GM23338 (cell line): Measurements from ENCODE around the gene IGF1R. TPM values are rescaled to one million over a fixed set of nuclear protein-coding genes. Genes with fewer than 3 reads are reported as not detected.

Source experiments
- ATAC-seq: fragments of 200-7000 bp; cut with Tn5 transposase; 3 replicates; pipeline ENCODE4 v1.9.1; 2020
- DNase-seq: peaks from one replicate; pipeline ENCODE4 v3.0.0-alpha.2; 2015; ENCODE audit warnings: low spot score
- H2AFZ ChIP-seq: fragments of 200-600 bp; sonication (generic); 2 replicates; pipeline ENCODE4 v1.8.0; 2016; ENCODE audit warnings: antibody characterized with exemption, mild to moderate bottlenecking, moderate library complexity
- H3F3A ChIP-seq: fragments of 200-600 bp; sonication (generic); replicated peaks from 2 replicates; pipeline ENCODE4 v1.8.0; 2017; ENCODE audit warnings: antibody characterized with exemption, mixed run types, low read depth
- H3K27ac ChIP-seq: fragments of 200-600 bp; sonication (generic); 2 replicates; pipeline ENCODE4 v1.6.1; 2016; ENCODE audit warnings: low read depth
- H3K27me3 ChIP-seq: fragments of 200-600 bp; sonication (generic); 2 replicates; pipeline ENCODE4 v1.8.0; 2016; ENCODE audit warnings: mild to moderate bottlenecking, mixed run types, moderate library complexity; ENCODE audit not compliant: insufficient read depth
- H3K36me3 ChIP-seq: fragments of 200-600 bp; sonication (generic); 2 replicates; pipeline ENCODE4 v1.8.0; 2016; ENCODE audit warnings: mild to moderate bottlenecking; ENCODE audit not compliant: insufficient read depth
- H3K4me1 ChIP-seq: fragments of 200-600 bp; sonication (generic); 2 replicates; pipeline ENCODE4 v1.8.0; 2016; ENCODE audit warnings: mild to moderate bottlenecking, moderate library complexity; ENCODE audit not compliant: insufficient read depth
- H3K4me2 ChIP-seq: fragments of 200-600 bp; sonication (generic); 2 replicates; pipeline ENCODE4 v1.7.1; 2017; ENCODE audit warnings: mixed run types
- H3K4me3 ChIP-seq: fragments of 200-600 bp; sonication (generic); 2 replicates; pipeline ENCODE4 v1.6.1; 2016; ENCODE audit warnings: mixed run types
- H3K79me2 ChIP-seq: fragments of 200-600 bp; sonication (generic); replicated peaks from 2 replicates; pipeline ENCODE4 v1.8.0; 2017; ENCODE audit warnings: mild to moderate bottlenecking; ENCODE audit not compliant: insufficient read depth
- H3K9me2 ChIP-seq: fragments of 200-600 bp; sonication (generic); 2 replicates; pipeline ENCODE4 v1.8.0; 2017; ENCODE audit not compliant: insufficient read depth
- H4K20me1 ChIP-seq: fragments of 200-600 bp; sonication (generic); replicated peaks from 2 replicates; pipeline ENCODE4 v1.8.0; 2017; ENCODE audit warnings: mild to moderate bottlenecking; ENCODE audit not compliant: insufficient read depth
- H3K27ac Mint-ChIP-seq: 2 replicates; pipeline ENCODE4 v1.8.0; 2020; ENCODE audit warnings: inconsistent platforms, mild to moderate bottlenecking, moderate library complexity, mixed read lengths
- H3K27me3 Mint-ChIP-seq: 3 replicates; pipeline ENCODE4 v1.8.0; 2022; ENCODE audit warnings: low read depth, mild to moderate bottlenecking, moderate library complexity, mixed read lengths, inconsistent platforms; ENCODE audit not compliant: insufficient read depth, poor library complexity
- H3K36me3 Mint-ChIP-seq: 3 replicates; pipeline ENCODE4 v1.8.0; 2021; ENCODE audit warnings: low read depth, mild to moderate bottlenecking, inconsistent platforms, moderate library complexity, mixed read lengths
- H3K4me1 Mint-ChIP-seq: 3 replicates; pipeline ENCODE4 v1.8.0; 2020; ENCODE audit warnings: mild to moderate bottlenecking, inconsistent platforms, mixed read lengths
- H3K4me3 Mint-ChIP-seq: 3 replicates; pipeline ENCODE4 v1.8.0; 2021; ENCODE audit warnings: moderate library complexity, mild to moderate bottlenecking, inconsistent platforms, mixed read lengths
- H3K9me3 Mint-ChIP-seq: 3 replicates; pipeline ENCODE4 v1.8.0; 2020; ENCODE audit warnings: moderate library complexity, mild to moderate bottlenecking, inconsistent platforms, mixed read lengths
- CREB1 ChIP-seq: fragments of 250-450 bp; sonication (Bioruptor Pico); IDR thresholded peaks from 2 replicates; pipeline ENCODE4 v1.5.0; 2020; ENCODE audit warnings: low read depth, mild to moderate bottlenecking, moderate library complexity
- EZH2 ChIP-seq: fragments of 200-600 bp; sonication (generic); IDR thresholded peaks from one replicate; pipeline ENCODE4 v1.8.0; 2017; ENCODE audit warnings: antibody characterized with exemption, mild to moderate bottlenecking, low read depth; ENCODE audit not compliant: unreplicated experiment
- EZH2phosphoT487 ChIP-seq: fragments of 200-600 bp; sonication (generic); IDR thresholded peaks from one replicate; pipeline ENCODE4 v1.8.1; 2018; ENCODE audit warnings: antibody characterized with exemption; ENCODE audit not compliant: unreplicated experiment
- JUNB ChIP-seq: IDR thresholded peaks from one replicate; pipeline ENCODE4 v1.6.1; 2016; ENCODE audit warnings: antibody characterized with exemption; ENCODE audit not compliant: unreplicated experiment
- NANOG ChIP-seq: IDR thresholded peaks from 2 replicates; pipeline ENCODE4 v1.6.1; 2016; ENCODE audit warnings: antibody characterized with exemption, borderline replicate concordance
- POLR2AphosphoS5 ChIP-seq: IDR thresholded peaks from 2 replicates; pipeline ENCODE4 v1.6.1; 2016; ENCODE audit warnings: antibody characterized with exemption, low read depth
- REST ChIP-seq: IDR thresholded peaks from one replicate; pipeline ENCODE4 v1.6.1; 2018; ENCODE audit warnings: antibody characterized with exemption; ENCODE audit not compliant: unreplicated experiment
- STAT1 ChIP-seq: IDR thresholded peaks from one replicate; pipeline ENCODE4 v1.6.1; 2016; ENCODE audit warnings: antibody characterized with exemption; ENCODE audit not compliant: unreplicated experiment
- ZNF114 ChIP-seq: fragments of 250-450 bp; sonication (Bioruptor Pico); IDR thresholded peaks from 2 replicates; pipeline ENCODE4 v1.5.0; 2020; ENCODE audit warnings: mild to moderate bottlenecking, moderate library complexity
- polyA plus RNA-seq: library from polyadenylated mRNA; unstranded; fragments of >200 nt; fragmentation: Nextera tagmentation; extraction: Ambion mirVana; gene quantifications from 2 replicates; pipeline ENCODE4 v1.2.1, GENCODE V29; 2016
- total RNA-seq: library from RNA; depleted of rRNA; stranded (reverse); fragments of >200 nt; shearing (Covaris generic); gene quantifications from 2 replicates; pipeline ENCODE4 v1.2.3, GENCODE V29; 2014
- TF ChIP-seq, protein P1 (sequence below): fragments of 250-450 bp; sonication (Bioruptor Pico); IDR thresholded peaks from 2 replicates; pipeline ENCODE4 v1.5.0; 2020; ENCODE audit warnings: mild to moderate bottlenecking, moderate library complexity
- TF ChIP-seq, protein P2 (sequence below), 2 experiments: fragments of 200-600 bp in 1 of 2; sonication (generic) in 1 of 2; conservative IDR thresholded peaks; 2 replicates each; pipeline versions ENCODE4 v1.5.1 to v1.6.1; 2016 to 2017; ENCODE audit warnings: antibody characterized with exemption in 2 of 2, low read depth in 2 of 2, mild to moderate bottlenecking in 2 of 2, moderate library complexity in 1 of 2

IGF1R gene
- total and polyA plus RNA-seq, 2 experiments from 2014 or later: 20.4 to 92.2 TPM

DNA sequence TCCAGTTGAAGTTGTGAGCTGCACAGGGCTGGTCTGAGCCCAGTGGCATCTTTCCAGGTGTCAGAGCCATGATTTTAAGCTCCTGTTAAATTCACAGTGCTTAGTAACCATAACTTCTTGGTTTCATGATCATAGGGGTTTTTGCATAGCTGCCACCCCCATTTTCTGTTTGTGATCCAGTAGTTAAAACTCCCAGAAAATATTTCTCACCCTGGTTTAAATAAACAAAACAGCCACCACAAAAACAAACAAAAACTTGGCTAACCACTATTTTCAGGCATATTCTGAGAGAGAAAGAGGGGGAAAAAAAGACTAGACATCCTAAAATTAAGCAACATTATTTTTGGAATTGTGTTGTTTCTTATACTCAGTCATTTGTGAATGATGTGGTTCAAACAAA is 175.3 kb downstream of the IGF1R start:
- peak overlapping the region; percentile 23 for H3K4me2 ChIP-seq
- ATAC-seq: no peak
- Mint-ChIP-seq H3K27me3 (peaks cover 20% of the 10 kb centered on the region), H3K36me3 (peaks cover 4% of the 10 kb centered on the region; the same call in 2 of the 3 replicates), H3K4me3 (peak overlapping the region; percentile 48), H3K4me1 (peaks cover 88% of the 10 kb centered on the region), H3K9me3 (peaks cover 6% of the 10 kb centered on the region; the same call in 2 of the 3 replicates), H3K27ac (peak overlapping the region; percentile 96)
- H3K79me2 ChIP-seq: peaks cover 91% of the 10 kb centered on the region
- 0 out of 2 replicates have a peak, but pooled peaks cover 9% of the 10 kb centered on the region for H4K20me1 ChIP-seq
- H3K36me3 ChIP-seq: no peaks in the 10 kb centered on the region
- peak overlapping the region; percentile 83 for H3K27ac ChIP-seq
- DNase-seq: no peak
- H3K4me1 ChIP-seq: peaks cover 79% of the 10 kb centered on the region
- no peak overlapping the region for H2AFZ ChIP-seq
- H3F3A ChIP-seq: peaks cover 8% of the 10 kb centered on the region; the same call in 1 of the 2 replicates
- H3K9me2 ChIP-seq: no peaks in the 10 kb centered on the region
- no peak overlapping the region for H3K4me3 ChIP-seq
- no peaks in the 10 kb centered on the region for H3K27me3 ChIP-seq
- TF ChIP-seq STAT1: no peak

GRCh38 chr15:98824595-98824994 is 176.3 kb downstream of the IGF1R start:
- Histone ChIP-seq H3K27me3 (no peaks in the 10 kb centered on the region), H3K36me3 (no peaks in the 10 kb centered on the region), H3K4me2 (no peak overlapping the region; the same call in 1 of the 2 replicates), H3K4me3 (no peak overlapping the region), H3F3A (peaks cover 8% of the 10 kb centered on the region; the same call in 1 of the 2 replicates), H3K9me2 (no peaks in the 10 kb centered on the region), H3K27ac (no peak overlapping the region), H2AFZ (no peak overlapping the region), H3K79me2 (peaks cover 91% of the 10 kb centered on the region), H4K20me1 (peaks cover 9% of the 10 kb centered on the region; the same call in 1 of the 2 replicates), H3K4me1 (peaks cover 88% of the 10 kb centered on the region)
- Mint-ChIP-seq H3K9me3 (peaks cover 9% of the 10 kb centered on the region), H3K27ac (peak overlapping the region; percentile 32; the same call in 1 of the 2 replicates), H3K4me3 (peak overlapping the region; percentile 11; the same call in 1 of the 3 replicates), H3K4me1 (peaks cover 89% of the 10 kb centered on the region), H3K27me3 (peaks cover 13% of the 10 kb centered on the region), H3K36me3 (peaks cover 9% of the 10 kb centered on the region)
- no peak for ATAC-seq
- DNase-seq: no peak
- TF ChIP-seq, protein P1, sequence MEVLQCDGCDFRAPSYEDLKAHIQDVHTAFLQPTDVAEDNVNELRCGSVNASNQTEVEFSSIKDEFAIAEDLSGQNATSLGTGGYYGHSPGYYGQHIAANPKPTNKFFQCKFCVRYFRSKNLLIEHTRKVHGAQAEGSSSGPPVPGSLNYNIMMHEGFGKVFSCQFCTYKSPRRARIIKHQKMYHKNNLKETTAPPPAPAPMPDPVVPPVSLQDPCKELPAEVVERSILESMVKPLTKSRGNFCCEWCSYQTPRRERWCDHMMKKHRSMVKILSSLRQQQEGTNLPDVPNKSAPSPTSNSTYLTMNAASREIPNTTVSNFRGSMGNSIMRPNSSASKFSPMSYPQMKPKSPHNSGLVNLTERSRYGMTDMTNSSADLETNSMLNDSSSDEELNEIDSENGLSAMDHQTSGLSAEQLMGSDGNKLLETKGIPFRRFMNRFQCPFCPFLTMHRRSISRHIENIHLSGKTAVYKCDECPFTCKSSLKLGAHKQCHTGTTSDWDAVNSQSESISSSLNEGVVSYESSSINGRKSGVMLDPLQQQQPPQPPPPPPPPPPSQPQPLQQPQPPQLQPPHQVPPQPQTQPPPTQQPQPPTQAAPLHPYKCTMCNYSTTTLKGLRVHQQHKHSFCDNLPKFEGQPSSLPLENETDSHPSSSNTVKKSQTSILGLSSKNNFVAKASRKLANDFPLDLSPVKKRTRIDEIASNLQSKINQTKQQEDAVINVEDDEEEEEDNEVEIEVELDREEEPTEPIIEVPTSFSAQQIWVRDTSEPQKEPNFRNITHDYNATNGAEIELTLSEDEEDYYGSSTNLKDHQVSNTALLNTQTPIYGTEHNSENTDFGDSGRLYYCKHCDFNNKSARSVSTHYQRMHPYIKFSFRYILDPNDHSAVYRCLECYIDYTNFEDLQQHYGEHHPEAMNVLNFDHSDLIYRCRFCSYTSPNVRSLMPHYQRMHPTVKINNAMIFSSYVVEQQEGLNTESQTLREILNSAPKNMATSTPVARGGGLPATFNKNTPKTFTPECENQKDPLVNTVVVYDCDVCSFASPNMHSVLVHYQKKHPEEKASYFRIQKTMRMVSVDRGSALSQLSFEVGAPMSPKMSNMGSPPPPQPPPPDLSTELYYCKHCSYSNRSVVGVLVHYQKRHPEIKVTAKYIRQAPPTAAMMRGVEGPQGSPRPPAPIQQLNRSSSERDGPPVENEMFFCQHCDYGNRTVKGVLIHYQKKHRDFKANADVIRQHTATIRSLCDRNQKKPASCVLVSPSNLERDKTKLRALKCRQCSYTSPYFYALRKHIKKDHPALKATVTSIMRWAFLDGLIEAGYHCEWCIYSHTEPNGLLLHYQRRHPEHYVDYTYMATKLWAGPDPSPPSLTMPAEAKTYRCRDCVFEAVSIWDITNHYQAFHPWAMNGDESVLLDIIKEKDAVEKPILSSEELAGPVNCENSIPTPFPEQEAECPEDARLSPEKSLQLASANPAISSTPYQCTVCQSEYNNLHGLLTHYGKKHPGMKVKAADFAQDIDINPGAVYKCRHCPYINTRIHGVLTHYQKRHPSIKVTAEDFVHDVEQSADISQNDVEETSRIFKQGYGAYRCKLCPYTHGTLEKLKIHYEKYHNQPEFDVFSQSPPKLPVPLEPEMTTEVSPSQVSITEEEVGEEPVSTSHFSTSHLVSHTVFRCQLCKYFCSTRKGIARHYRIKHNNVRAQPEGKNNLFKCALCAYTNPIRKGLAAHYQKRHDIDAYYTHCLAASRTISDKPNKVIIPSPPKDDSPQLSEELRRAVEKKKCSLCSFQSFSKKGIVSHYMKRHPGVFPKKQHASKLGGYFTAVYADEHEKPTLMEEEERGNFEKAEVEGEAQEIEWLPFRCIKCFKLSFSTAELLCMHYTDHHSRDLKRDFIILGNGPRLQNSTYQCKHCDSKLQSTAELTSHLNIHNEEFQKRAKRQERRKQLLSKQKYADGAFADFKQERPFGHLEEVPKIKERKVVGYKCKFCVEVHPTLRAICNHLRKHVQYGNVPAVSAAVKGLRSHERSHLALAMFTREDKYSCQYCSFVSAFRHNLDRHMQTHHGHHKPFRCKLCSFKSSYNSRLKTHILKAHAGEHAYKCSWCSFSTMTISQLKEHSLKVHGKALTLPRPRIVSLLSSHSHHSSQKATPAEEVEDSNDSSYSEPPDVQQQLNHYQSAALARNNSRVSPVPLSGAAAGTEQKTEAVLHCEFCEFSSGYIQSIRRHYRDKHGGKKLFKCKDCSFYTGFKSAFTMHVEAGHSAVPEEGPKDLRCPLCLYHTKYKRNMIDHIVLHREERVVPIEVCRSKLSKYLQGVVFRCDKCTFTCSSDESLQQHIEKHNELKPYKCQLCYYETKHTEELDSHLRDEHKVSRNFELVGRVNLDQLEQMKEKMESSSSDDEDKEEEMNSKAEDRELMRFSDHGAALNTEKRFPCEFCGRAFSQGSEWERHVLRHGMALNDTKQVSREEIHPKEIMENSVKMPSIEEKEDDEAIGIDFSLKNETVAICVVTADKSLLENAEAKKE (CRISPR knock-in tag): no peak
- TF ChIP-seq EZH2phosphoT487: no peak
- TF ChIP-seq STAT1: no peak
- TF ChIP-seq JUNB: no peak
- no peak for TF ChIP-seq POLR2AphosphoS5
- TF ChIP-seq ZNF114: no peak
- TF ChIP-seq CREB1 (CRISPR knock-in tag): no peak
- TF ChIP-seq EZH2: no peak
- TF ChIP-seq, protein P2, sequence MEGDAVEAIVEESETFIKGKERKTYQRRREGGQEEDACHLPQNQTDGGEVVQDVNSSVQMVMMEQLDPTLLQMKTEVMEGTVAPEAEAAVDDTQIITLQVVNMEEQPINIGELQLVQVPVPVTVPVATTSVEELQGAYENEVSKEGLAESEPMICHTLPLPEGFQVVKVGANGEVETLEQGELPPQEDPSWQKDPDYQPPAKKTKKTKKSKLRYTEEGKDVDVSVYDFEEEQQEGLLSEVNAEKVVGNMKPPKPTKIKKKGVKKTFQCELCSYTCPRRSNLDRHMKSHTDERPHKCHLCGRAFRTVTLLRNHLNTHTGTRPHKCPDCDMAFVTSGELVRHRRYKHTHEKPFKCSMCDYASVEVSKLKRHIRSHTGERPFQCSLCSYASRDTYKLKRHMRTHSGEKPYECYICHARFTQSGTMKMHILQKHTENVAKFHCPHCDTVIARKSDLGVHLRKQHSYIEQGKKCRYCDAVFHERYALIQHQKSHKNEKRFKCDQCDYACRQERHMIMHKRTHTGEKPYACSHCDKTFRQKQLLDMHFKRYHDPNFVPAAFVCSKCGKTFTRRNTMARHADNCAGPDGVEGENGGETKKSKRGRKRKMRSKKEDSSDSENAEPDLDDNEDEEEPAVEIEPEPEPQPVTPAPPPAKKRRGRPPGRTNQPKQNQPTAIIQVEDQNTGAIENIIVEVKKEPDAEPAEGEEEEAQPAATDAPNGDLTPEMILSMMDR (conservative IDR thresholded peaks at IDR 0.05; ENCODE audit: low read depth in 2 of 2): no peak
- no peak for TF ChIP-seq REST
- no peak for TF ChIP-seq NANOG
